ENCODE data around the gene PGM5.

Gene PGM5

DNA sequence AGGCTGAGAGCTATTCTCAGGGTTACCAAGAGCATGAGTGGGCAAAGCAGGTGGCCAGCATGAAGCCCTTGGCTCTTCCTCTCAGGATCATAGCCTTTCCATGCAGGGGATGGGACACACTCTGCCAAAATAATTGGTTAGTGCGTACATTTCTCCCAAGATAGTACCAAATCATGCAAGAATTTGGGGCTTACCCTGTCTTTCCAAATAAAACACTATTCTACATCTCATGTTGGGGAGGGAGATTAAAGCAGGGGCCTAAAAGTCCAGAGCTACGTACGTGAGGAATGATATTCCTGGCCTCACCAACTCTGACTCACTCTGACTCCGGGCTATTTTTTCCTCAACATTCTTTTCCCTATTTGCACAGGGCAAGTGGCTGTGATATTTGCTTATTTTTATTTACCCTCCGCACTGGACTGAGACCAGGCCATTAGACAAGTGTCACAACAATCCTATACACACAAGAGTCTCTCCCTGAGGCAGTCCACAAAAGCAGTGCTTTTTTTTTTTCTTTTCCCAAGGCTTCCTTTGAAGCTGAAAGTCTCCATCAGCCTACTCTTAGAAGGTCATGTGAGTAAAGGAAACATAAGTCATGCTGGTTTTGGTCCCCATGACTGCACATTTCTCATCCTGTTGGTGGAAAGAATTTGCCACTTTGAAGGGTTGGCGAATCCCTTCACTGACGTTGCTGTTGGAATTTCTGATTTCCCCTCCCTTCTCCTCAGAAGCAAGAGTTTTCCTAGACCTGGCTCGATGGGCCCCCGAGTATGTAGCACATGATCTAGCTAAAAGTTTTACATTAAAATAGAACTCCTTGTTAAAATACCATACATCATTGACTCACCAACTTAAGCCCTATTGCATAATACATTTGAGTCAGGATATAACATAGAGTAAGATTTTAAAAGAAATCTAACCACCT, 144.3 kb downstream of the PGM5 start:
- DNase-seq, result no peak

DNA sequence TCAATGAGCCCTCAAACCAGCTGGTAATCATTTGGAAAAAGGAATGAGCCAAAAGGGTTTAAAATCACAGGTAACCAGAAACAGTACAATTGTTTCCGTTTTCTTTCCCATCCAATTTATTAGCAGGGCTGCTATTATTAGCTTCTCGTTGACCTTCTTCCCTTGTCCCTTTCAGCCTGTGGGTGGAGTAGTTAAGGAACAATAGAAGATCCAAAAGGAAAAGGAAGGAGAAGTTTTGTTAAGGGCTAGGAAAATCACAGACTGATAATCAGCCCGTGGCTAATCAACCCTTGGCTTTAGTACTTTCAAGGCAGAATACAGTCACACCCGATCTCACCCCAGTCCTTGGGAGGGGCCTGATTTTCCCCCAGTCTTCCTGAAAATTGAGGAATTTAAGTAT, 145.9 kb downstream of the PGM5 start:
- DNase-seq, result no peak

DNA sequence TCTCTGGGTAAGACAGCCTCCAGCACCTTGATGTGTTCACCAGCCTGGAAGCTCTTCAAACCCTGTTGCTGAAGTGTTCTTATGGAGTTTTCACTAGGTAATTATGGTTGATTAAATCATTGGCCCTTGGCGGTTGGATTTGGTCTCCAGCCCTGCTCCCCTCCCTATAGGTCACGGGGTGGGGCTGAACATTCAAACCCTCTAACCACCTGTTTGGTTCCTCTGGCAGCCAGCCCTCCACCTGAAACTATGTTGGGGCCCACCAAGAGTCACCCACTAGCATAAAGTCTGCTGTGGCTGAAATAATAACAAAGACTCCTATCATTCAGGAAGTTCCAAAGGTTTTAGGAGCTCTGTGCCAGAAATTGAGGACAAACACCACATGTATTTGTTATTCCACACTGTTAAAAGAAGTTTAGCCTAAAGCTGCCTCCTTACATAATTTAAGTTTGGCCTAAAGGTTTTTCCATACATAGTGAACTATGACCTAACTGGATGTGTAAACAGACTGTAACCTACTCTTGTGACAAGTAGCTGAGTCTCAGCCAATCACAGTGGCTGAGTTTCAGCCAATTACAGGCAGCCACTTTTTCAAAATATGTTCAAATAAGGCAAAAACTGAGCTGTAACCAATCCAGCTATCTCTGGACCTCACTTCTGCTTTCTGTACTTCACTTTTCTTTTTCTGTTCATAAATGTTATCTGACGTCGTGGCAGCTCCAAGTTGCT, 149.4 kb downstream of the PGM5 start:
- DNase-seq, result no peak

DNA sequence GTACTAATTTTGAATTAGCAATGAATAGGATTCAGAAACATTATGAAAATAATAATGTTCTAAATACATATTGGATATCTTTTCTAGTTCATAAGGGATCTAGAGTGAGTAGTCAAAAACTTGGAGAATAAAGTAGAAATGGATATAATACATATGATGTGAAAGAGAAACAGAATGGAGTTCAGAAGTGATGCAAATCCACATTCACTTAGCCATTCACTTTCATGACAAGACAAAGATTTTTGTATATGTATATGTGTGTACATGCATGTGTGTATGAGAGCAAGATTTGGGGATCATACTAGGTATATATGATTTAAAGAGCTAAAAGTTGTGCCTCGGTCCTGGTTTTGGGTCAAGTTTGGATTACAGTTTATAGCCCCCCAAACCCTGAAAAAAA, 150.1 kb downstream of the PGM5 start:
- no peak for DNase-seq

DNA sequence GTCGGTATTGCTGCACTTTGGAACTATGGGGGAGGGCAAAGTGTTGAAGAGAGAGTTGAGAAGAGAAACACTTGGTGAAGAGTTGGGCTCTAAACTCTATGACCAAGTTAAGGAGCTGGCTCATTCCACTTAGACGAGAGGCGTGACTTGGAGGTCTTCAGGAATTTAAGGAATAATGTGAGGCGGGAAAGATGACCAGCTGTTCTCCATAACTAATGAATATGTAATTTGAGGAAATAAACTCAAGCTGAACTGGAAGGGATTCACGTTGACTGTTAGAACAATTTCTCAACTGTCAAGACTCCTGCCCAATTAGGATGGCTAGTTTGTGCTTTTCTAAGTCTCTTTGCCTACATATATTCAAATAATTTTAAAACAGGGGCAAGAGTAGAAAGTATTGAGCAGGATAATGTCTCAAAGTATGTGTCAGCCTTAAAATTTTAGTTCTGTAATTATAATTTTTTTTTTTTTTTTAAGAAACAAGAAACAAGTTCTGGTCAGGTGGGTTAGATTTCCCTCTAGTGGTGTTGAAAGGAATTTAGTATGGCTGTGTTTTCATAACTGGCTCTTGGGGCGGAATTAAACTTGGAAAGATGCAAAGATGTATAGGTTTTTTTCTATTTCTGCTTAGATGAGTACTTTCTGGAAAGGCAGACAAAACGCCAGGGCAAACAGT, 150.9 kb downstream of the PGM5 start:
- no peak for DNase-seq

DNA sequence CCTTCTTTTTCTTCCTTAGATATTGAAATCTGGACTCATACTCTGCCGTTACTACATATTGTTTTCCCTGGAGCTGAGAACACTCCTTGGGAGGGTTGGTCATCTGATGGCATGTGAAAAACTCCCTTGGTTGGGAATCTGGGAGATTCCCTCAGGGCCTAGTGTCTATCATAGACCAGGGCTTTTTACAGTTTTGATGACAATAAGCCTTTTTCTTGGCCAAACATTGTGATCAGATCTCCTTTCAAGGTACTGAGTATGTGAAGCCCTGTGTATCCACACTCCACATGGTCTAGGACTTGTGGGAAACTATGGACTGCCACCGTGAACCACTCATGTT, 151.4 kb downstream of the PGM5 start:
- no peak for DNase-seq

DNA sequence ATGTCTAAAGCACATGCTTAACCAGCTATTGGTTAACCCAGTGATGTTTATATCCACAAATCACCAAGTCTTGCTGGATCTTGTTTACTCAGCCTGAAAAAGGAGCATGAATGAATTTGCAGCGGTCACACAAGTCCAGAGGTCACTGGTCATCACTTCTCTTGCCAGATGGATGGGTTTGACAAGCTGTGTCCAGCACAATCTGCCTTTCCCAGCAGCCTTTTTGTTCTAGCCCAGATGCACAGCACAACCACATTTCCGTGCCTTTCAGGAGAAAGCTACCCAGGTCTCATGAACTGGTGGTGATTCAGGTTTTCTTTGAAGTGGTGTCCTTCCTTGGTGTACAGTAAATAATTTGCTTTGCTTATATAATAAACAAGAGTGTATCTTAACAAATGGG, 152.1 kb downstream of the PGM5 start:
- no peak for DNase-seq

DNA sequence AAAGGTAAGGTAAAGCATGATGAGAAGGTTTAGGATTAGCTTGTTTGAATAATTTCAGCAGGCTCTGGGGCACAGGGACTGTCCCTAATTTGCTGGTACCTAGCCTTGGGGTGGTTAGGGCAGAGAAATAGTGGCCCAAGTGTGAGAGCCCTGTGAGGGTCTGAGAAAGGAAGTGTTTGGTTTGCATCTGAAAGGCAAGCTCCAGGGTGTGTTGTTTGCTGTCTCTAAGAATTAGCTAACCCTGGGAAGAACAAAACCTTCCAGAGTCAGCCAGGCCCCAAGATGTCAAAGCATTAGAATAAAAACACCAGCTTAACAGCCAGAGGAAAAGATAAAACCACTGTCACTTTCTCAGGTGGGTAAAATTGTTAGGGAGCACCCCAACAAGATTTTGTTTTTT, 153.3 kb downstream of the PGM5 start:
- DNase-seq, result no peak

DNA sequence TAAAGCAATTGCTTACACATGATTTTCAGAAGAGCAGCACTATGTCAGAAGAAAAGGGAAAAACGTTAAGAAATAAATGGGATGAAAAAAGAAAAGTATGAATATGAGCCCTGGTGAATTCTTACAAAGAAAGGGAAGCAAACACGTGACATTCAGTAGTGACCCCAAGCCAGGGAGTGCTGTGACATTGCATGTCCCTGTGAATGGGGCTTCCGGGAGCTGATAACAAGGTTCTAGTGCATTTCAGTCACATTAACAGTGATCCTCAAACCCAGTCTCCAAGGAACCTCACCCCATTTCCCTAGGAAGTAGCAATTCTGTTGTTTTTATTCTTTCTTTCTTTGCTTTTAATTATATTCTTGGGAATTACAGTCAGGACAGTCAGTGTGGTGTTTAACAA, 157.0 kb downstream of the PGM5 start:
- DNase-seq, result no peak

DNA sequence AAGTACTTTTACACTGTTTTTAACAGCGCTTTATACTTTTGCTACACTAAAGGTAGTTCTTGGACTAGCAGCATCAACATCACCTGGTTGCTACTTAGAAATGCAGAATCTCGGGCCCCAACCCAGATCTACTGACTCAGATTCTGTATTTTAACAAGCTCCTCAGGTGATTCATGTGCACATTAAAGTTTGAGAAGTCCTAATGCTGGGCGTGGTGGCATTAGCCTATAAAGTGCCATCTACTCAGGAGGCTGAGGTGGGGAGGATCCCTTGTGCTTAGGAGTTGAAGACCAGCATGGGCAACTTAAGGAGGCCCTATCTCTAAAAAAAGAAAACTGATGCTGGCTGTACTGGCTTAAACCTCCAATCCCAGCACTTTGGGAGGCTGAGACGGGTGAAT, 157.6 kb downstream of the PGM5 start:
- DNase-seq, result no peak

DNA sequence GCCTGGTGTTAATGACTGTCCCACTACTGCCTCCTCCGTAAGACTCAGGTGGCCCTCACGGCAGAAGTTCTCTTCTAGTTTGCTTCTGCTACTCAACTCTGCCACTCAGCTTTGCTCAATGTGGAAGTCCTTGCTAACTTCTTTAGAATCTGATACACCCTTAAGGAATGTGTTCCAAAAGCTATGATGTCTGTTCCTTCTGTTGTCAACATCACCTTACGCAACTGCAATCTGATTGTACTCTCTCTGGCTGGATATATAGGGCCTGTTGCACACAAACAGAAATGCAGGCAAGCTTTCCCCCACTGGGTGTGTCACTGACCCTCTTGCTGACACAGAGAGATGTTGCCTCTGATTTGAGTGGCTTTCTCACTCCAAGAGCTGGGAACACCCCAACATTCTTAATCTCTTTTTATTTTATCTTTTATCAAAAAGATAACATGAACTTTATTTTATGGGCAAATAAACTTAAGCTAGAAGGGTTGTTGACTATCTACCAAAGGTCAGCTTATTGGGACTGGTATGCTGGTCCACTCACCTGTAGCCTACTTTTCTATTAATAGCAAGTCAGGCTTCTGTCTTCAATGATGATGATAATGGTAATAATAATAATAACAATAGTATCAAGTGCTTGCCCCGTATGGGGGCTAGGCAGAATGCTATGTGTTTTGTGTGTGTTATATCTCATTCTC, 159.1 kb downstream of the PGM5 start:
- no peak for DNase-seq

DNA sequence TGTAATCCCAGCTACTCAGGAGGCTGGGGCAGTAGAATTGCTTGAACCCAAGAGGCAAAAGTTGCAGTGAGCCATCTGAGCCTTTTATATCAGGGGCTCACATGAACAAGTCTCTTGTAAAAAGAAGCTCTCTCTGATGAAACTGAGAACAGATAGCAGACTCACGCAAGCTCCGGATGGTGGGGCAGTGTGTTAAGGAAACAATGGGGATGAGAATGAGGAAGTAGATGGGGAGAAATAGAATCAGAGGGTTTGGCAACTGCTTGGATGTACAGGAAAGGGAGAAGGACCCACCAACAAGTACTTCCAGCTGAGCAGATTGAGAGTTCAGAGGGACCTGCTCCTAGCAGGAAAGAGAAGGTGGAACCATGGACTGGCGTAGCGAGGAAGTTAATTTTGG, 165.7 kb downstream of the PGM5 start:
- no peak for DNase-seq

DNA sequence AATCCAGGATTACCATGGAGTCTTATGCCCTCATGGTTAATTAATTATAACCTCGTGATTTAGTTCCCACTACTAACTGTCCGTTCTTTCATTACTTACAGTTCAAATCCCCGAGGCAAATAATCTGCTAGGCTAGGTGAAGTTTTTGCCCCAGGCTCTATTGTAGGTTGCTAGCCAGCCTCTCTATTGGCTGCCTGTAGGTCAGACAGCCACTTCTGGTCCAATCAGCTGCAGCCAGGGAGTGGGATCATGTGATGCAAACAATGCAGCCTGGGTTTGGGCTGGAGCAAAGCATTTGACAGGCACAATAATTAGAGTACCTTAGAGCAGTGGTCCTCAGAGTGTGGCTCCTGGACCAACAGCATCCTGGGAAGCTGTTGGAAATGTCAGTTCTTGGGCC, 166.5 kb downstream of the PGM5 start:
- DNase-seq, result no peak

DNA sequence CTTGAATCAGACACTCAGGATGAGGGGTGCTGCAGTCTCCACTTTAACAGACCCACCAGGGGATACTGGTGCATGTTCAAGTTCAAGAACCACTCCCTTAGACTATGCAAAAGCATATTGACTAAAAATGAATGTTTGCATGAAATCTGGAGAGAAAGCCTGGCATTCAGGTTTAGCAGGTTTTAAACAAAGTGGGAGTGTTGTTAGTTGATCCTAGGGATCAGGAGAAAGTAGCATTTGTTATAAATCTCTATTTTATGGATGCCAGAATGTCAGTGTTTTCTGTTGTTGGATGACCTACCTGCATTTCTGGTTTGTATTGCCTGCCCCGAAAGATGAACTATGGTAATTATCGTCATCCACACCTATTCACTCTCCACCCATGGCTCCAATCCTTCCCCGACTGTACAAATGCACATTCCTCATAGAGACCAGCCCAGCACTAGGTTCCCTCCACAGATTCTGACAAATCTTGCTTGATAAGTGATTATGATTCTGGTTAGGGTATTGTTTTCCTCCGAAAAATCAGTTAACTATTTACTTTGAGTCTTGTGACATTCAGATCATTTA, 167.0 kb downstream of the PGM5 start:
- no peak for DNase-seq

DNA sequence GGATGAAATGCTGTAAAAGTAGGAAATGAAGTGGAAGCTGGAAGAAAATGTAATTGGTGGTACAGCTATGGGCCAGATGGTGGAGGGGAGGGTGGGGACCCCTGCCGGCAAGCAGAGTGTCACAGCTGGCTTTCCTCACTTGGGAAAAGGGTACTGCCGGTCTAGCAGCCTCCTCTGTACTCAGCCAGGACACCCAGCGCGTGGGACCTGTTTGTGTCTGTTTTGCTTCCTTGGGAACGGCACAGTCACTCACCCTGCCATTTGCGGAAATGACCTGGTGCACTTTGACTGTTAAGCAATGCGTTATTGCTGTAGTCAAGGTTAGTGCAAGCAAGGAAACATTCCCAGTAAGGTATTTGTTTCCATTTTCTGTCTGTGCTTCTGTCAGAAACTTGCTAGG, 174.2 kb downstream of the PGM5 start:
- no peak for DNase-seq

DNA sequence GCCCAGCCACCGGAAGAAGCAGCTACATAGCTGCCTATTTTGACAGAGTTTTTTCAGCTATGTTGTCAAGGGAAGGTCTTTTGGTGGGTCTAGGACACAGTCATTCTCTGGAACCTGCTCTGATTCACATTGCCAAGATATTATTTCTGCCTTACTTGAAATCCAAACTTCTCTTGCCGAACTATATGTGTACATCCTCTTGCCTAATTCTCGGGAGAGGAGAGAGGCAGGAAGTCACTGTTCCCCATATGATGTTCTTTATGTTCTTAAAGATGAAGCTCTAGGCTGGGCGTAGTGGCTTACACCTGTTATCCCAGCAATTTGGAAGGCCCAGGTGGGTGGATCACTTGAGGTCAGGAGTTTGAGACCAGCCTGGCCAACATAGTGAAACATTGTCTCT, 175.7 kb downstream of the PGM5 start:
- DNase-seq, result no peak

DNA sequence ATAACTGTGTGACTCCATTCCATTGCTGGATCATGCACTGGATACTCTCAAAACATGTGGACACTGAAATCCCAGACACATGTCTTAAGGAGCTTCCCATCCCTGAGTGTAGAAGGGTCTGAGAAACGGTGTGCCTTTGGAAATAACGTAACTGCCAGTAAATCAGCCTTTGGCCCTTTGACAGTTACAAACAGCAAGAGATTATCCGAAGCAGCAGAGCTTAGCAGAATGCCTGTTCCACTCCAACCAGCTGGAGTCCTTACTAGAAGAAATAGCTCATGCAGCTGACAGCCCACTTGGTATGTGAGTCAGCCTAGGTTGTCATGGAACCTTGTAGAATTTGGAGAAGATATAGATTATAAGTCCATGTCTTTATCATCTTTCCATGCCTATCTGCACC, 177.3 kb downstream of the PGM5 start:
- DNase-seq, result no peak

DNA sequence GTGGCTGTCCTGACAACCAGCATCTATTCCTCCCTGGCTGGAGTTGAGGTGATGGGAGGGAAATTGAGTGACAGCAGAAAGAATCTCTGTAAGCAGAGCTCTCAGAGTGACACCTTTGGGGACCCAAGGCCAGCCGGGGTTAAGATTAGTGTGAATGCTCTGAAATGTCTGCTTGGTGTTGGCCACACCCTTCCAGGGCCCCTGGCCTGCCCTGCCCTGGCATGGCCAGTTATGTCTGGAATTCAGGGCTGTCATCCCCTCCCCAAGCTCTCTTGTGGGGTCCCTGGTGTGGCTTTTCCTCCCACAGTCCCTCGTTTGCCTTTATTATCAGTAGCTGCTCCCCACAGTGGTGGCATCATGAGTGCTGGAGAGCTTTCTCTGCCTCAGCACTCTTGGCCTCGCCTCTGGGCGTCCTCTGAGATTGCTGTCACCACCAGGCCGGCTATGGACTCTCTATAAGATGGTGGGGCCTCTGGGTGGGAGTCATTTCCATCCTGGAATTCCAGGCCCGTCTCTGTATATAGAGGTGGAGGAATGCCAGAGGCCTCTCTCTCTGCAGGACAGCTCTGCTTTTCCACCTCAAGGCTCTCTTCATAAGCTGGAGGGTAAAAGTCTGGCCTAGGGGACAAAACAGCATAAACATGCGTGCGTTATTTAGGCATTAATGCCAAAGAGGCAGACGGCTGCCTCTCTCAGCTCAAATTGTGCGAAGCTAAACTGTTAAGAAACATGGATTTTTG, 180.6 kb downstream of the PGM5 start:
- DNase-seq, result no peak

DNA sequence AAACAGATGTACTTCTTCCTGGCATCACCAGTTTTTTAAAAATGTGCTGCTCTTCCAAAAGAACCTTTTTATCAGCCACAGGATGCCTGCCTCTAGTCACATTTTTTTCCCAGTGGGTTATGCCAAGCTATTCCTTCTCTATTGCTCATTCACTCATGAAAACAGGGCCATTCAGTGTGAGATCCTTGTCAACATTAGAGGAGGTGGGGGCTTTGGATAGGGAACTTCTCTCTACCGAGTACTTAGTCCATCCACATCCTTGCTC, 181.1 kb downstream of the PGM5 start:
- DNase-seq, result no peak

DNA sequence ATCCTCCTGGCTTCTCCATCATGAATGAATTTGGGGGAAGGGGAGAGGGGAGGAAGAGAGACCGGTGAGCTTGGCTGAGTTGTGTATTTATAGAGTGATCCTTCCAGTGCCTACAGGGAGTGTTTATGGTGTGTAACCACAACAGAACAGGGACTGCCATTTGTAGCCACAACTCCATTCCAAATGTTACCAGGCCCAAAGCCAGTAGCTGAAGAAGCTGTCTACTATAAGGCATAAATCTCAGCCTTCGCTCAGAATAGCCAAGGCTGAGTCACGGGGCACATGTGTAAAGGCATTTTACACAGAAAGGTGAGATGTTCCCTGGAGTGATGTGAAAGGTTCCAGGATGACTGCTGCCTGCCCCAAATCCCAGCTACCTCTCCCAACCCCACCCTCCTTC, 181.8 kb downstream of the PGM5 start:
- DNase-seq, result no peak

DNA sequence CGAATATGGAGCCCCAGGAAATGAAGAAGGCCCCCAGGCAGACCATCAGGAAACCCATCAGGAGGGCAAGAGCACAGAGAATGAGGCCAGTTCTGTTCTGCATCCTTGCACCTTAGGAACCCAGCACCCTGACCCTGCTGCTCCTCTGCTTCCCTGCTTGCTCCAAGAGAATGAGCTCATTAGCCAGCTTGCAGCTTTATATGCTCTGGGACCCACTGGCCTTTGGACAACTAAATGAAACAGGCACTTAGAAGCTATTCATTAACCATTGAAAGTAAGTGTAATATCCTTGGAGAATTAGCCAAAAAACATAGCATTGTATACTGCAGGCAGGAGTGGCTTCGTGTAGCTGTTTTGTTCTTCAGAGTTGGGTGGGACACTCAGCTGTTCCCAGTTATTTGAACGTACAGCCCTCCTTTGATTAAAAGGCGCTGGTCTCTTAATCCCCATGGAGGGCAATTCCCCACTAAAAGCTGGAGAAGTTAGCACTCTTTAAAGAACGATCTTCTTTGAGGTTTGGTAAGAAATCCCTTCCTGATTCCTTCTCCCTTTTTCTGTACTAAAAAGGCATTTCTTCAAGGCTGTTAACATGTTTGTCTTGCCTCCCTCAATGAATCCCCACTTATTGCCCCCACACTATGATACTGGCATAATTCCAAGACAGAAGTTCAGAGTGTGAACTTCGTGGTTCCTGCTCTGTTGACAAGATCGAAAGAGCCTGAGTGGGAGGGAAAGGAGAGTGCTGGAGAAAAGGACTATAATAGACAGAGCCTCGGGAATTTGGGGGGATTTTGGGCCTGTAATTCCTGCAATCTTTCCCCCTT, 184.5 kb downstream of the PGM5 start, which contains the start of gene TMEM252:
Gene TMEM252, minus strand, starts transcription at position 172 of the 824 bp plus-strand sequence. Its CDS starts 69 bp downstream, at position 103.
- no peak for DNase-seq

DNA sequence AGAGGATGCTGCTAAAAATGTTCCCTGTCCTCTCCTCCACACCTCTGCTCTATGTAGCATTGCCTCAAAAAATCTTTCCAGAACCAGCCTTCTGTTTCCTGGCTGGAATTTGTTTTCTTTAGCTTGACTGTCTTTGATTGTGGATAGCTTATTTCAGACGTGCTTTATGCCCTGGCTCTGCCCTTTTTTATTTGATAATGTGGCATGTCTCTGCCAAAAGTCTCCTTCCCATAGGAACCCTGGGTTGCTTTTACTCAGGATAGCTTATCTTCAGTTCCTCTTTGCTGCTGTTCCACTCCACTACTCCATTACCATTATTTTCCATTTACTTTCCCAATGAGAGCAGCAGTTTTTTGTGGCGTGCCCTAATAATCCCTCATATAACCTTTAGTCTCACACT, 185.2 kb downstream of the PGM5 start:
- DNase-seq, result no peak
